ENCODE measurements around the gene MECR.

The MECR gene

GRCh38 chr1:29171521-29171920 is 59.2 kb downstream of the MECR start:
- Histone ChIP-seq H3K27ac (ENCODE audit: insufficient read depth, low read depth, low read length, poor library complexity, severe bottlenecking) (no peak overlapping the region), H3K9me3 (ENCODE audit: control insufficient read depth, low read length) (no peaks in the 10 kb centered on the region), H3K36me3 (ENCODE audit: control insufficient read depth, insufficient read depth, low read length) (peaks cover 8% of the 10 kb centered on the region), H3K27me3 (ENCODE audit: control insufficient read depth, insufficient read depth, low read length, poor library complexity, severe bottlenecking) (no peaks in the 10 kb centered on the region), H3K4me3 (ENCODE audit: insufficient read depth, low read depth, low read length) (no peak overlapping the region), H3K4me1 (ENCODE audit: control insufficient read depth, insufficient read depth, low read length) (peaks cover 3% of the 10 kb centered on the region)
- 94 to 95% methylated on average over 5 of the region's 5 CpGs for WGBS, 2 experiments

- no peak overlapping the region for H3K27ac ChIP-seq (ENCODE audit: insufficient read depth, low read depth, low read length, poor library complexity, severe bottlenecking)
- H3K9me3 ChIP-seq (ENCODE audit: control insufficient read depth, low read length): no peaks in the 10 kb centered on the region
- no peaks in the 10 kb centered on the region for H3K27me3 ChIP-seq (ENCODE audit: control insufficient read depth, insufficient read depth, low read length, poor library complexity, severe bottlenecking)
- H3K36me3 ChIP-seq (ENCODE audit: control insufficient read depth, insufficient read depth, low read length): peaks cover 4% of the 10 kb centered on the region
- 54 to 63% methylated on average over 3 of the region's 3 CpGs for WGBS, 2 experiments
- H3K4me1 ChIP-seq (ENCODE audit: control insufficient read depth, insufficient read depth, low read length): peaks cover 6% of the 10 kb centered on the region
- H3K4me3 ChIP-seq (ENCODE audit: insufficient read depth, low read depth, low read length): no peak overlapping the region
Observed at GRCh38 chr1:29171089-29171488, 59.6 kb downstream of the MECR start.

DNA sequence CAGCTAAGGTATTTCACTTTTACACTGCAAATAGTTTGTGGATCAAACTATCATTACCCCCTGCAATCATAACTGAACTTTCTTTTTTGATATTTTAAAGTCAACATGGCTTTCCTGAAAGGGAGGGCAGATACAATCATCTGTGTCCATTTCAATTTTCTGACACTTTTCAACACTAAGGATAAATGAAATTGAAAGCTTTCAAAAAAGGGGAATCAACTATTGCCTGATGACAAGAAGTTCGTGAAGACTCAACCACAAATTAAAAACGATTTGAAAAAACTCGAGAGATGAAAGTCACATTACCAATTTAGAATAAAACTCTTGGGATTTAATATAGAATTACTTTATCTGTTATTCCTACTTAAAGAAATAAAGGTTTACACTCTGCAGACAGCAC is 60.8 kb downstream of the MECR start:
- H3K36me3 ChIP-seq (ENCODE audit: control insufficient read depth, insufficient read depth, low read length): peaks cover 5% of the 10 kb centered on the region
- H3K27me3 ChIP-seq (ENCODE audit: control insufficient read depth, insufficient read depth, low read length, poor library complexity, severe bottlenecking): no peaks in the 10 kb centered on the region
- H3K27ac ChIP-seq (ENCODE audit: insufficient read depth, low read depth, low read length, poor library complexity, severe bottlenecking): no peak overlapping the region
- H3K4me3 ChIP-seq (ENCODE audit: insufficient read depth, low read depth, low read length): no peak overlapping the region
- H3K4me1 ChIP-seq (ENCODE audit: control insufficient read depth, insufficient read depth, low read length): peaks cover 17% of the 10 kb centered on the region
- WGBS, 2 experiments: 100% methylated on average over 3 of the region's 3 CpGs; no CpG with 5 or more reads in 1 of the 2 experiments
- H3K9me3 ChIP-seq (ENCODE audit: control insufficient read depth, low read length): no peaks in the 10 kb centered on the region

- WGBS, 2 experiments: 93 to 97% methylated on average over 9 of the region's 9 CpGs
- Histone ChIP-seq H3K27ac (ENCODE audit: insufficient read depth, low read depth, low read length, poor library complexity, severe bottlenecking) (no peak overlapping the region), H3K9me3 (ENCODE audit: control insufficient read depth, low read length) (no peaks in the 10 kb centered on the region), H3K4me1 (ENCODE audit: control insufficient read depth, insufficient read depth, low read length) (peaks cover 21% of the 10 kb centered on the region), H3K36me3 (ENCODE audit: control insufficient read depth, insufficient read depth, low read length) (peaks cover 5% of the 10 kb centered on the region), H3K27me3 (ENCODE audit: control insufficient read depth, insufficient read depth, low read length, poor library complexity, severe bottlenecking) (no peaks in the 10 kb centered on the region), H3K4me3 (ENCODE audit: insufficient read depth, low read depth, low read length) (no peak overlapping the region)
Observed at GRCh38 chr1:29167904-29168303, 62.8 kb downstream of the MECR start.

DNA sequence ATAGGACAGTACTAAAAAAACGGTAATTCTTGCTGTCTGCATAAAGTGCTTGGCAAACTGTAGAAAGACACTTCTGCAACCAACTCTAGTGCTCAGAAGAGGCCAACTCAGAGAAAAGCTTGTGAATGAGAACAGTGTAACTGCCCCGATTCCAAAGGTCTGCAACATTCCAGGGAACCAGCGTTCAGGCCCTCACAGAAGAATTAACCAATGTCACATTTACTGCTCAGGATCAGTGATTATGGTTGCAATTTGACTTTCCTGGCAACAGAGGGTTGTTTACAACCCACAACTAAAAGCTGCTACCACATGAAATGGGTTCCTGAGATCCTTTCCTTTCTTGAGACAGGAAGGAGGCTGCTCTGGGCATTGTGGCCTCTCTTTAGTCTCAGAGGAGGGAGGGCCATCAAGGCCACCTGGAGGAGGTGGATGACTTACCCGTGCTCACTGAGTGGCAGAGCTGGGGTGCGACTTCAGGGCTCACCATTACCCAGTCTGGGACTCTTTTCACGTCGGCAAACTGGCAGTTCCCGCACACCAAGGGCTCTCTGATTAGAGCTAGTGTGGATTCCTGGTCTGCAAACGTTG is 64.3 kb downstream of the MECR start:
- peaks cover 5% of the 10 kb centered on the region for H3K36me3 ChIP-seq (ENCODE audit: control insufficient read depth, insufficient read depth, low read length)
- H3K27ac ChIP-seq (ENCODE audit: insufficient read depth, low read depth, low read length, poor library complexity, severe bottlenecking): no peak overlapping the region
- no peaks in the 10 kb centered on the region for H3K9me3 ChIP-seq (ENCODE audit: control insufficient read depth, low read length)
- WGBS, 2 experiments: 82 to 83% methylated on average over 9 of the region's 9 CpGs
- peaks cover 21% of the 10 kb centered on the region for H3K4me1 ChIP-seq (ENCODE audit: control insufficient read depth, insufficient read depth, low read length)
- no peak overlapping the region for H3K4me3 ChIP-seq (ENCODE audit: insufficient read depth, low read depth, low read length)
- no peaks in the 10 kb centered on the region for H3K27me3 ChIP-seq (ENCODE audit: control insufficient read depth, insufficient read depth, low read length, poor library complexity, severe bottlenecking)

- Histone ChIP-seq H3K9me3 (ENCODE audit: control insufficient read depth, low read length) (no peaks in the 10 kb centered on the region), H3K27me3 (ENCODE audit: control insufficient read depth, insufficient read depth, low read length, poor library complexity, severe bottlenecking) (no peaks in the 10 kb centered on the region), H3K27ac (ENCODE audit: insufficient read depth, low read depth, low read length, poor library complexity, severe bottlenecking) (no peak overlapping the region), H3K36me3 (ENCODE audit: control insufficient read depth, insufficient read depth, low read length) (peaks cover 10% of the 10 kb centered on the region), H3K4me1 (ENCODE audit: control insufficient read depth, insufficient read depth, low read length) (peaks cover 21% of the 10 kb centered on the region), H3K4me3 (ENCODE audit: insufficient read depth, low read depth, low read length) (no peak overlapping the region)
- WGBS, 2 experiments: 40 to 45% methylated on average over 4 of the region's 4 CpGs
Observed at GRCh38 chr1:29164588-29164987, 66.1 kb downstream of the MECR start.

DNA sequence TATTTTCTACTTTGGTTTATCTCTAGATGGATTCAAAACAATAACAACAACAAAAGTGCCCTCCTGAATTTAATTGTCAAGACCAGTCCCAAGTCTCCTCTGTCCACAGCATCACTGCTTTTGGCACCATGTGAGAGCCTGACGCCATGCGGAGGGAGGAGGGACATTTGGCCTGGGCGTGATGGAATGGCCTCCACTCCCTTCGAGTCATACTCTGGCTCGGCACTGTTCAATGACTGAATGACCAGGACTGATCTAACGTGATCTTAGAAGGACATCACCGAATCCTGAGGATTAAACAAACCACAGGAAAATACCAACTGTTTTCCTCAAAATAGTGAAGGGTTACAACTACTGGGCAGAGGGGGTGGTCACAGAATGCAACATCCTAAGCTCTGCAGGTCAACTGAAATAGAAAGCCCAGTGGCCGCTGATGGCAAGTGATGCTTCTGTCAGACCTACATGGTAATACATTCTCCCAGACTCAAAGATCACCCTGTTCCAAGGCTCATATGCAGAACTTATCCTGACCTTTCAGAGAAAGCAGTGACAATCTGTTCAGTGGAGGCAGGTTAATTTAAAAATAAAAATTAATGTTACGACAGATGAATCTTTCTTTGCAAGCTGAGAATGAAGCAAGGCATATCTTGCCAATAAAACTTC is 68.1 kb downstream of the MECR start:
- peaks cover 21% of the 10 kb centered on the region for H3K4me1 ChIP-seq (ENCODE audit: control insufficient read depth, insufficient read depth, low read length)
- H3K4me3 ChIP-seq (ENCODE audit: insufficient read depth, low read depth, low read length): no peak overlapping the region
- H3K9me3 ChIP-seq (ENCODE audit: control insufficient read depth, low read length): no peaks in the 10 kb centered on the region
- H3K36me3 ChIP-seq (ENCODE audit: control insufficient read depth, insufficient read depth, low read length): peaks cover 25% of the 10 kb centered on the region
- 93 to 94% methylated on average over 9 of the region's 9 CpGs for WGBS, 2 experiments
- no peaks in the 10 kb centered on the region for H3K27me3 ChIP-seq (ENCODE audit: control insufficient read depth, insufficient read depth, low read length, poor library complexity, severe bottlenecking)
- no peak overlapping the region for H3K27ac ChIP-seq (ENCODE audit: insufficient read depth, low read depth, low read length, poor library complexity, severe bottlenecking)

- Histone ChIP-seq H3K4me1 (ENCODE audit: control insufficient read depth, insufficient read depth, low read length) (peaks cover 21% of the 10 kb centered on the region), H3K9me3 (ENCODE audit: control insufficient read depth, low read length) (no peaks in the 10 kb centered on the region), H3K27me3 (ENCODE audit: control insufficient read depth, insufficient read depth, low read length, poor library complexity, severe bottlenecking) (no peaks in the 10 kb centered on the region), H3K27ac (ENCODE audit: insufficient read depth, low read depth, low read length, poor library complexity, severe bottlenecking) (no peak overlapping the region), H3K4me3 (ENCODE audit: insufficient read depth, low read depth, low read length) (no peak overlapping the region), H3K36me3 (ENCODE audit: control insufficient read depth, insufficient read depth, low read length) (peaks cover 27% of the 10 kb centered on the region)
- WGBS, 2 experiments: 92 to 97% methylated on average over 3 of the region's 4 CpGs
Observed at GRCh38 chr1:29162025-29162424, 68.7 kb downstream of the MECR start.

DNA sequence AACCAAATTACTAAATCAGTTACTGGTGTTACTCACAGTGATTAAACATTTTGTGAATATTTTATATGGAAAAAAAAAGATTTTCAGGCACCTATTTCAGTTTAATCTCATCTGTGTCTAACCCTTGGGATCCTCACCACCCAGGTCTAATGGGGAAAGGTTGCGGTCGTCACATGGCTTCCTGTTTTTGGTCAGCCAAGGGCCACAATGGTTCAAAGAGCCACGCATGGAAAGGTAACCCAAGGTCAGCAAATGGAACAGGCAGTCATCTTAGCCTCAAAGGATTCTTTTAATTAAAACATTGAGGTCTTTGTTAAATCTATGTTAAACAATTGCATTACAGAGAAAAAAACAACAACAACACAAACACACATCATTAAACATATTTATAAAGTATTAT is 71.0 kb downstream of the MECR start:
- peaks cover 2% of the 10 kb centered on the region for H3K4me1 ChIP-seq (ENCODE audit: control insufficient read depth, insufficient read depth, low read length)
- H3K27ac ChIP-seq (ENCODE audit: insufficient read depth, low read depth, low read length, poor library complexity, severe bottlenecking): no peak overlapping the region
- no peaks in the 10 kb centered on the region for H3K27me3 ChIP-seq (ENCODE audit: control insufficient read depth, insufficient read depth, low read length, poor library complexity, severe bottlenecking)
- no peak overlapping the region for H3K4me3 ChIP-seq (ENCODE audit: insufficient read depth, low read depth, low read length)
- H3K36me3 ChIP-seq (ENCODE audit: control insufficient read depth, insufficient read depth, low read length): peaks cover 45% of the 10 kb centered on the region
- no peaks in the 10 kb centered on the region for H3K9me3 ChIP-seq (ENCODE audit: control insufficient read depth, low read length)
- 95 to 99% methylated on average over 3 of the region's 3 CpGs for WGBS, 2 experiments

GRCh38 chr1:29157269-29157601 is 73.5 kb downstream of the MECR start:
- Histone ChIP-seq H3K36me3 (ENCODE audit: control insufficient read depth, insufficient read depth, low read length) (peaks cover 65% of the 10 kb centered on the region), H3K27me3 (ENCODE audit: control insufficient read depth, insufficient read depth, low read length, poor library complexity, severe bottlenecking) (no peaks in the 10 kb centered on the region), H3K9me3 (ENCODE audit: control insufficient read depth, low read length) (no peaks in the 10 kb centered on the region), H3K4me3 (ENCODE audit: insufficient read depth, low read depth, low read length) (no peak overlapping the region), H3K27ac (ENCODE audit: insufficient read depth, low read depth, low read length, poor library complexity, severe bottlenecking) (no peak overlapping the region), H3K4me1 (ENCODE audit: control insufficient read depth, insufficient read depth, low read length) (no peaks in the 10 kb centered on the region)
- WGBS, 2 experiments: 92 to 97% methylated on average over 3 of the region's 3 CpGs
